Neural cell (in vitro differentiated cells): ENCODE measurements around the gene PLSCR2. TPM values are rescaled to one million over a fixed set of nuclear protein-coding genes. Genes with fewer than 3 reads are reported as not detected.
"Not testable (repeated sequence)": the region's sequence is repeated elsewhere in the genome, so short reads cannot be mapped to it uniquely, and the experiment has no call there.

ENCODE experiments used
- H2AFZ ChIP-seq: fragments of 200-600, 300-800 bp; sonication (generic), shearing (Covaris generic); 2 replicates; pipeline ENCODE4 v1.6.0; 2014; ENCODE audit warnings: low read depth, mild to moderate bottlenecking, antibody characterized with exemption, low read length, moderate library complexity
- H3F3A ChIP-seq: fragments of 200-600 bp; shearing (Covaris generic); 2 replicates; pipeline ENCODE4 v1.6.1; 2016; ENCODE audit warnings: mild to moderate bottlenecking, moderate library complexity, mixed read lengths, antibody characterized with exemption, low read length; ENCODE audit not compliant: insufficient read depth, poor library complexity, severe bottlenecking
- H3K27ac ChIP-seq: fragments of 200-600, 300-800 bp; sonication (generic), shearing (Covaris generic); 2 replicates; pipeline ENCODE4 v1.5.1; 2014; ENCODE audit warnings: mild to moderate bottlenecking, low read length, moderate library complexity
- H3K27me3 ChIP-seq: fragments of 300-800, 200-600 bp; sonication (generic), shearing (Covaris generic); 2 replicates; pipeline ENCODE4 v1.6.0; 2014; ENCODE audit warnings: mild to moderate bottlenecking, low read depth, low read length, moderate library complexity; ENCODE audit not compliant: insufficient read depth
- H3K36me3 ChIP-seq: fragments of 300-800, 200-600 bp; sonication (generic), shearing (Covaris generic); 2 replicates; pipeline ENCODE4 v1.5.1; 2014; ENCODE audit warnings: mild to moderate bottlenecking, antibody characterized with exemption, low read length, moderate library complexity; ENCODE audit not compliant: insufficient read depth
- H3K4me2 ChIP-seq: fragments of 300-800, 200-600 bp; sonication (generic), shearing (Covaris generic); 2 replicates; pipeline ENCODE4 v1.6.0; 2014; ENCODE audit warnings: mild to moderate bottlenecking, low read length
- H3K4me3 ChIP-seq: fragments of 300-800, 200-600 bp; sonication (generic), shearing (Covaris generic); 2 replicates; pipeline ENCODE4 v1.5.1; 2014; ENCODE audit warnings: mild to moderate bottlenecking, low read length, moderate library complexity
- H3K79me2 ChIP-seq: fragments of 200-600 bp; shearing (Covaris generic); replicated peaks from 2 replicates; pipeline ENCODE4 v1.6.0; 2014; ENCODE audit warnings: mild to moderate bottlenecking, low read length, moderate library complexity; ENCODE audit not compliant: insufficient read depth
- H3K9ac ChIP-seq: fragments of 300-800, 200-600 bp; sonication (generic), shearing (Covaris generic); 2 replicates; pipeline ENCODE4 v1.6.1; 2016; ENCODE audit warnings: mild to moderate bottlenecking, low read length, mixed read lengths
- H3K9me2 ChIP-seq: fragments of 200-600 bp; shearing (Covaris generic); 2 replicates; pipeline ENCODE4 v1.6.1; 2016; ENCODE audit warnings: mild to moderate bottlenecking, low read length, mixed read lengths; ENCODE audit not compliant: insufficient read depth
- H3K9me3 ChIP-seq: fragments of 200-600, 300-800 bp; sonication (generic), shearing (Covaris generic); 2 replicates; pipeline ENCODE4 v1.6.1; 2016; ENCODE audit warnings: mild to moderate bottlenecking, mixed run types, low read length, moderate library complexity, mixed read lengths
- H4K20me1 ChIP-seq: fragments of 200-600 bp; shearing (Covaris generic); 2 replicates; pipeline ENCODE4 v1.6.1; 2016; ENCODE audit warnings: mild to moderate bottlenecking, mixed run types; ENCODE audit not compliant: insufficient read depth
- EP300 ChIP-seq: fragments of 450-650 bp; conservative IDR thresholded peaks from 2 replicates; pipeline ENCODE4 v1.6.1; 2014; ENCODE audit warnings: antibody characterized with exemption, mild to moderate bottlenecking, moderate library complexity; ENCODE audit not compliant: poor library complexity, severe bottlenecking
- EZH2 ChIP-seq: fragments of 200-600, 300-800 bp; shearing (Covaris generic), sonication (generic); IDR thresholded peaks from 2 replicates; pipeline ENCODE4 v1.6.1; 2014; ENCODE audit warnings: antibody characterized with exemption, low read length, borderline replicate concordance, mild to moderate bottlenecking; ENCODE audit not compliant: insufficient read depth, poor library complexity, severe bottlenecking
- MXI1 ChIP-seq: fragments of 450-650 bp; conservative IDR thresholded peaks from 2 replicates; pipeline ENCODE4 v1.6.1; 2014; ENCODE audit warnings: antibody characterized with exemption, mild to moderate bottlenecking; ENCODE audit not compliant: poor library complexity, severe bottlenecking
- POLR2AphosphoS5 ChIP-seq: IDR thresholded peaks from 2 replicates; pipeline ENCODE4 v1.6.1; 2012
- RAD21 ChIP-seq: fragments of 450-650 bp; conservative IDR thresholded peaks from 2 replicates; pipeline ENCODE4 v1.6.1; 2014; ENCODE audit warnings: antibody characterized with exemption, mild to moderate bottlenecking, moderate library complexity
- SMC3 ChIP-seq: fragments of 450-650 bp; conservative IDR thresholded peaks from 2 replicates; pipeline ENCODE4 v1.6.1; 2014; ENCODE audit warnings: antibody characterized with exemption, mild to moderate bottlenecking, moderate library complexity; ENCODE audit not compliant: poor library complexity
- TAF1 ChIP-seq: IDR thresholded peaks from 2 replicates; pipeline ENCODE4 v1.6.1; 2012; ENCODE audit warnings: low read depth
- polyA plus RNA-seq: library from polyadenylated mRNA; depleted of rRNA; stranded (reverse); fragments of >200 nt; gene quantifications from 2 replicates; pipeline ENCODE4 v1.2.3, GENCODE V29; 2014
- TF ChIP-seq, protein P1 (sequence below): fragments of 450-650 bp; IDR thresholded peaks from 2 replicates; pipeline ENCODE4 v1.5.1; 2014; ENCODE audit warnings: antibody characterized with exemption, mild to moderate bottlenecking, moderate library complexity; ENCODE audit not compliant: poor library complexity, severe bottlenecking
- TF ChIP-seq, protein P2 (sequence below): IDR thresholded peaks from 2 replicates; pipeline ENCODE4 v1.6.1; 2012; ENCODE audit warnings: borderline replicate concordance

Gene PLSCR2
- polyA plus RNA-seq, 1 donor from 2014 or later, result not detected

DNA sequence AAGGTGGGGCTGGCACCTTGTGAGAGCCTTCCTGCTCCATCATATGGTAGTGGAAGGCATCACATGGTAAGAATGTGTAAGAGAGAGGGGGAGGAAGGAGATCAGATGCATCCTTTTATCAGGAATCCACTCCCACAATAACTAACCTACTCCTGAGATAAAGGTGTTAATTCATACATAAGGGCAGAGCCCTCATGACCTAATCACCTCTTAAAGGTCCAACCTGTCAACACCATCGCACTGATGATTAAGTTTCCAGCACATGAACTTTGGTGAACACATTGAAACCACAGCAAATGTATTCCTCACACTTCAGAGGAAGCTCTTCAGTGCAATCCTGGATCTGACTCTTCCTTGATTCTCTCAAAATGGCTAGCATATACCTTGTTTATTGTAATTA, 55.4 kb downstream of the PLSCR2 start:
- H3K4me3 ChIP-seq, result no peak overlapping the region

DNA sequence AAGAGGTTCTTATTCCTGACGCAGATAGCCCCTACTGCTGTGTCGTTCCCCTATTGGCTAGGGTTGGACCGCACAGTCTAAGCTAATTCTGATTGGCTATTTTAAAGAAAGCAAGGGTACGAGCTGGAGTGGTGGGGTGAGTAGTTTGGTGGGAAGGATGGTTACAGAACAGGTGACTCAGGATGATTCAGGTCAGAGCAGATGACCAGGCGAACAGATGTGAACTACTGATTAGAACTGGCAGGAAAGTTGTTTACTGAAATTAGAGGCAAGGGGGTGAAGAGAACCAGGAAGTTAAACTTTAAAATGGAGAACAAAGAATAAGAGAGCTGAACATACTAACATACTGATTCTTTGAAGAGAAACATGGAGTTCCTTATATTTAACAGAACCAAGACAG, 56.6 kb downstream of the PLSCR2 start:
- H4K20me1 ChIP-seq, H3K4me2 ChIP-seq, H2AFZ ChIP-seq, H3K36me3 ChIP-seq, H3K27me3 ChIP-seq, H3K9me2 ChIP-seq, H3K79me2 ChIP-seq, H3K9me3 ChIP-seq, H3F3A ChIP-seq, H3K27ac ChIP-seq, H3K4me3 ChIP-seq, H3K9ac ChIP-seq: not testable (repeated sequence)

More for the DNA sequence above, 55.4 kb downstream of the PLSCR2 start:
- H2AFZ ChIP-seq, result no peak overlapping the region
- no peak overlapping the region for H3K9ac ChIP-seq
- no peak overlapping the region for H3K27ac ChIP-seq
- H3K27me3 ChIP-seq, result no peaks in the 10 kb centered on the region
- TF ChIP-seq POLR2AphosphoS5, result no peak
- TF ChIP-seq RAD21, result no peak
- no peak for TF ChIP-seq EP300
- no peak for TF ChIP-seq MXI1
- TF ChIP-seq SMC3, result no peak
- TF ChIP-seq TAF1, result no peak
- TF ChIP-seq, protein P1, sequence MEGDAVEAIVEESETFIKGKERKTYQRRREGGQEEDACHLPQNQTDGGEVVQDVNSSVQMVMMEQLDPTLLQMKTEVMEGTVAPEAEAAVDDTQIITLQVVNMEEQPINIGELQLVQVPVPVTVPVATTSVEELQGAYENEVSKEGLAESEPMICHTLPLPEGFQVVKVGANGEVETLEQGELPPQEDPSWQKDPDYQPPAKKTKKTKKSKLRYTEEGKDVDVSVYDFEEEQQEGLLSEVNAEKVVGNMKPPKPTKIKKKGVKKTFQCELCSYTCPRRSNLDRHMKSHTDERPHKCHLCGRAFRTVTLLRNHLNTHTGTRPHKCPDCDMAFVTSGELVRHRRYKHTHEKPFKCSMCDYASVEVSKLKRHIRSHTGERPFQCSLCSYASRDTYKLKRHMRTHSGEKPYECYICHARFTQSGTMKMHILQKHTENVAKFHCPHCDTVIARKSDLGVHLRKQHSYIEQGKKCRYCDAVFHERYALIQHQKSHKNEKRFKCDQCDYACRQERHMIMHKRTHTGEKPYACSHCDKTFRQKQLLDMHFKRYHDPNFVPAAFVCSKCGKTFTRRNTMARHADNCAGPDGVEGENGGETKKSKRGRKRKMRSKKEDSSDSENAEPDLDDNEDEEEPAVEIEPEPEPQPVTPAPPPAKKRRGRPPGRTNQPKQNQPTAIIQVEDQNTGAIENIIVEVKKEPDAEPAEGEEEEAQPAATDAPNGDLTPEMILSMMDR, result no peak
- H3K79me2 ChIP-seq, result no peaks in the 10 kb centered on the region
- H3F3A ChIP-seq, result no peaks in the 10 kb centered on the region
- H4K20me1 ChIP-seq, result no peaks in the 10 kb centered on the region
- no peaks in the 10 kb centered on the region for H3K9me3 ChIP-seq
- H3K36me3 ChIP-seq, result no peaks in the 10 kb centered on the region
- H3K9me2 ChIP-seq, result no peaks in the 10 kb centered on the region
- H3K4me2 ChIP-seq, result no peak overlapping the region

DNA sequence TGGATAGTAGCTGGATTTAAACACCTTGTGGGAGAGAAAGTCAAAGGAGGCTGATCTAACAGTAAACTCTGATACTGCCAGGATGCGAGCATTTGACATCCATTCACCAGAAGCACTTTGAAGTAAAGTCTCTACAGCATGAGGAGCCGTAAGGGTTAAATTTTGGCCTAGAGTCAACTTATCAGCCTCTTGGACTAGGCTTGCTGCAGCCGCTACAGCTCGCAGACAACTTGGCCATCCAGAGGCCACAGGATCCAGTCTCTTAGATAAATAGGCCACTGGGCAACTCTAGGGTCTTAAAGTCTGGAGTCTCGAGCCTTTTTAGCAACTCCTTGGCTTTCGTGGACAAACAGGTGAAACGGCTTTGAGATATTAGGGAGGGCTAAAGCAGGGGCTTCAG, 61.4 kb downstream of the PLSCR2 start:
- no peak overlapping the region for H3K27ac ChIP-seq
- H3K4me2 ChIP-seq, result no peak overlapping the region
- H3K36me3 ChIP-seq, result no peaks in the 10 kb centered on the region
- H3K9ac ChIP-seq, result no peak overlapping the region
- TF ChIP-seq SMC3, result no peak
- TF ChIP-seq EZH2, result no peak
- TF ChIP-seq POLR2AphosphoS5, result no peak
- no peak overlapping the region for H3K4me3 ChIP-seq
- no peak overlapping the region for H2AFZ ChIP-seq
- no peaks in the 10 kb centered on the region for H3K27me3 ChIP-seq
- H3K9me3 ChIP-seq, result no peaks in the 10 kb centered on the region
- no peaks in the 10 kb centered on the region for H3K79me2 ChIP-seq
- H4K20me1 ChIP-seq, result no peaks in the 10 kb centered on the region
- H3F3A ChIP-seq, result no peaks in the 10 kb centered on the region
- no peaks in the 10 kb centered on the region for H3K9me2 ChIP-seq

DNA sequence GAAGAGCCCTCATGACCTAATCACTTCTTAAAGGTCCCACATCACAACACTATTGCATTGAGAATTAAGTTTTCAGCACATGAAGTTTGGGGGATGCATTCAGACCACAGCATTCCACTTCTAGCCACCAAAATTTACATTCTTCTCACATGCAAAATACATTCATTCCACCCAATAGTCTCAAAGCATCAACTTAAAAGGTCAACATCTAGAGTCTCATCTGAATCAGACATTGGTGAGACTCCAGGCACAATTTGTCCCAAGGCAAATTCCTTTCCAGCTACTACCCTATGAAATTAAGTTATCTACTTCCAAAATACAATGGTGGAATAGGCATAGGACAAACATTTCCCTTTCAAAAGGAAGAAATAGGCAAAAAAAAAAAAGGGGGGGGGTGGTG, 64.9 kb downstream of the PLSCR2 start:
- H3K9ac ChIP-seq, result no peak overlapping the region
- H4K20me1 ChIP-seq, result no peaks in the 10 kb centered on the region
- no peaks in the 10 kb centered on the region for H3K9me3 ChIP-seq
- H3K36me3 ChIP-seq, result no peaks in the 10 kb centered on the region
- H3F3A ChIP-seq, result no peaks in the 10 kb centered on the region
- H2AFZ ChIP-seq, result no peak overlapping the region
- H3K4me2 ChIP-seq, result no peak overlapping the region
- TF ChIP-seq MXI1 (no peak), POLR2AphosphoS5 (no peak), EP300 (no peak), EZH2 (no peak), SMC3 (no peak), RAD21 (no peak), TAF1 (no peak)
- TF ChIP-seq, protein P1, result no peak
- TF ChIP-seq, protein P2, sequence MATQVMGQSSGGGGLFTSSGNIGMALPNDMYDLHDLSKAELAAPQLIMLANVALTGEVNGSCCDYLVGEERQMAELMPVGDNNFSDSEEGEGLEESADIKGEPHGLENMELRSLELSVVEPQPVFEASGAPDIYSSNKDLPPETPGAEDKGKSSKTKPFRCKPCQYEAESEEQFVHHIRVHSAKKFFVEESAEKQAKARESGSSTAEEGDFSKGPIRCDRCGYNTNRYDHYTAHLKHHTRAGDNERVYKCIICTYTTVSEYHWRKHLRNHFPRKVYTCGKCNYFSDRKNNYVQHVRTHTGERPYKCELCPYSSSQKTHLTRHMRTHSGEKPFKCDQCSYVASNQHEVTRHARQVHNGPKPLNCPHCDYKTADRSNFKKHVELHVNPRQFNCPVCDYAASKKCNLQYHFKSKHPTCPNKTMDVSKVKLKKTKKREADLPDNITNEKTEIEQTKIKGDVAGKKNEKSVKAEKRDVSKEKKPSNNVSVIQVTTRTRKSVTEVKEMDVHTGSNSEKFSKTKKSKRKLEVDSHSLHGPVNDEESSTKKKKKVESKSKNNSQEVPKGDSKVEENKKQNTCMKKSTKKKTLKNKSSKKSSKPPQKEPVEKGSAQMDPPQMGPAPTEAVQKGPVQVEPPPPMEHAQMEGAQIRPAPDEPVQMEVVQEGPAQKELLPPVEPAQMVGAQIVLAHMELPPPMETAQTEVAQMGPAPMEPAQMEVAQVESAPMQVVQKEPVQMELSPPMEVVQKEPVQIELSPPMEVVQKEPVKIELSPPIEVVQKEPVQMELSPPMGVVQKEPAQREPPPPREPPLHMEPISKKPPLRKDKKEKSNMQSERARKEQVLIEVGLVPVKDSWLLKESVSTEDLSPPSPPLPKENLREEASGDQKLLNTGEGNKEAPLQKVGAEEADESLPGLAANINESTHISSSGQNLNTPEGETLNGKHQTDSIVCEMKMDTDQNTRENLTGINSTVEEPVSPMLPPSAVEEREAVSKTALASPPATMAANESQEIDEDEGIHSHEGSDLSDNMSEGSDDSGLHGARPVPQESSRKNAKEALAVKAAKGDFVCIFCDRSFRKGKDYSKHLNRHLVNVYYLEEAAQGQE, result no peak
- H3K27me3 ChIP-seq, result no peaks in the 10 kb centered on the region
- H3K27ac ChIP-seq, result no peak overlapping the region
- no peaks in the 10 kb centered on the region for H3K79me2 ChIP-seq
- H3K4me3 ChIP-seq, result no peak overlapping the region
- H3K9me2 ChIP-seq, result no peaks in the 10 kb centered on the region
